Natural killer cell treated with Interleukin-12 subunit alpha and Interleukin-12 subunit beta and Interleukin-15 and Interleukin-18, amount 100 ng/mL, for 72 hours (primary cell): ENCODE data around the gene CPSF6. TPM values are rescaled to one million over a fixed set of nuclear protein-coding genes. Genes with fewer than 3 reads are reported as not detected.
"Not testable (repeated sequence)": the region's sequence is repeated elsewhere in the genome, so short reads cannot be mapped to it uniquely, and the experiment has no call there.

Source experiments
- ATAC-seq, 2 donors: fragments of 150-1000 bp; cut with Tn5 transposase in 1 of 2; sonication (Bioruptor Pico), chemical (Tn5 transposase) in 1 of 2; 2 replicates each; pipeline ENCODE4 v1.10.0; 2021
- DNase-seq: peaks from one replicate; pipeline ENCODE4 v3.0.0; 2022; ENCODE audit warnings: low spot score
- H3K27ac Mint-ChIP-seq, 2 donors: 1 replicate in 1 of 2; 2 replicates in 1 of 2; pipeline ENCODE4 v1.8.0; 2022; ENCODE audit warnings: mixed read lengths in 2 of 2, mild to moderate bottlenecking in 1 of 2, moderate library complexity in 1 of 2
- H3K27me3 Mint-ChIP-seq, 2 donors: 1 replicate in 1 of 2; 2 replicates in 1 of 2; pipeline ENCODE4 v1.8.0; 2022; ENCODE audit warnings: mixed read lengths in 2 of 2
- H3K36me3 Mint-ChIP-seq: one replicate; pipeline ENCODE4 v1.8.0; 2022; ENCODE audit warnings: mixed read lengths
- H3K4me1 Mint-ChIP-seq, 2 donors: 1 replicate in 1 of 2; 2 replicates in 1 of 2; pipeline ENCODE4 v1.8.0; 2022; ENCODE audit warnings: low read depth in 2 of 2, mixed read lengths in 2 of 2, mild to moderate bottlenecking in 1 of 2
- H3K4me3 Mint-ChIP-seq: one replicate; pipeline ENCODE4 v1.8.0; 2022; ENCODE audit warnings: mixed read lengths
- H3K9me3 Mint-ChIP-seq: 2 replicates; pipeline ENCODE4 v1.8.0; 2022; ENCODE audit warnings: mixed read lengths
- total RNA-seq, 2 donors: library from RNA; stranded (reverse); gene quantifications; one replicate each; pipeline ENCODE4 v1.2.3, GENCODE V29; 2022

CPSF6 gene, protein sequence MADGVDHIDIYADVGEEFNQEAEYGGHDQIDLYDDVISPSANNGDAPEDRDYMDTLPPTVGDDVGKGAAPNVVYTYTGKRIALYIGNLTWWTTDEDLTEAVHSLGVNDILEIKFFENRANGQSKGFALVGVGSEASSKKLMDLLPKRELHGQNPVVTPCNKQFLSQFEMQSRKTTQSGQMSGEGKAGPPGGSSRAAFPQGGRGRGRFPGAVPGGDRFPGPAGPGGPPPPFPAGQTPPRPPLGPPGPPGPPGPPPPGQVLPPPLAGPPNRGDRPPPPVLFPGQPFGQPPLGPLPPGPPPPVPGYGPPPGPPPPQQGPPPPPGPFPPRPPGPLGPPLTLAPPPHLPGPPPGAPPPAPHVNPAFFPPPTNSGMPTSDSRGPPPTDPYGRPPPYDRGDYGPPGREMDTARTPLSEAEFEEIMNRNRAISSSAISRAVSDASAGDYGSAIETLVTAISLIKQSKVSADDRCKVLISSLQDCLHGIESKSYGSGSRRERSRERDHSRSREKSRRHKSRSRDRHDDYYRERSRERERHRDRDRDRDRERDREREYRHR
- 100 to 1,000 TPM in 1 of 2 donors, 10 to 100 TPM in 1; 84.3 to 101 TPM for total RNA-seq

DNA sequence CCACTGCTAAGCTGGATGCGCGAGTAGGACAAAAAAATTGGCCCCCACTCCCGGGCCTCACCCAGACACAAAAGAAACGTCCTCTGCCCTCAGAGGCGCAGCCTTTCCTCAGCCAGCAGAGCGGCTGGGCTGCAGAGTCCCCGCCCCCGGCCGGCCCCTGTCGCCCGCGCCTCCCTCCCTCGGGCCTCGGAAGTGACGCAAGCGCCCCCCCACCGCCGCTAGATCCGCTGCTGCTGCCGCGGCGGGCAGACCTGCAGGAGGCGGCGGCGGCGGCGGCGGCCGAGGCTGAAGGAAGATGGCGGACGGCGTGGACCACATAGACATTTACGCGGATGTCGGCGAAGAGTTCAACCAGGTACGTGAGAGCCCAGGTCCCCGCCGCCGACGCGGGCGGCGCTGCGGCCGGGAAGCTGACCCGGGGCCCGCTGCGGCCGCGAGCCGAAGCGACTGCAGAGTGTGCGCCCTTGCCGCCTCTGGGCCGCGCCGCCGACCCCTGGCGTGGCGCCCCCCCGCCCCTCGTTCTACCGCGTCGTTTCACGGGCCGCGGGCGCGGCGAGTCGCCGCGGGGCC lies at the start of gene CPSF6:
CPSF6 (plus strand) TSS at position 218 of the 570 bp plus-strand sequence; CDS start at position 296, 78 bp downstream.
- H3K4me1 Mint-ChIP-seq, result peaks cover 26 to 44% of the 10 kb centered on the region in 2 donors
- H3K4me3 Mint-ChIP-seq, result peak within 1 kb of the TSS; percentile 99
- peak; percentile 97 for DNase-seq
- ATAC-seq, result peak; percentile 99
- peaks cover 6% of the 10 kb centered on the region for H3K36me3 Mint-ChIP-seq
- H3K27ac Mint-ChIP-seq, result peak within 1 kb of the TSS; percentile 87 to 95
- H3K27me3 Mint-ChIP-seq, result no peaks in the 10 kb centered on the region
- H3K9me3 Mint-ChIP-seq, result no peaks in the 10 kb centered on the region

DNA sequence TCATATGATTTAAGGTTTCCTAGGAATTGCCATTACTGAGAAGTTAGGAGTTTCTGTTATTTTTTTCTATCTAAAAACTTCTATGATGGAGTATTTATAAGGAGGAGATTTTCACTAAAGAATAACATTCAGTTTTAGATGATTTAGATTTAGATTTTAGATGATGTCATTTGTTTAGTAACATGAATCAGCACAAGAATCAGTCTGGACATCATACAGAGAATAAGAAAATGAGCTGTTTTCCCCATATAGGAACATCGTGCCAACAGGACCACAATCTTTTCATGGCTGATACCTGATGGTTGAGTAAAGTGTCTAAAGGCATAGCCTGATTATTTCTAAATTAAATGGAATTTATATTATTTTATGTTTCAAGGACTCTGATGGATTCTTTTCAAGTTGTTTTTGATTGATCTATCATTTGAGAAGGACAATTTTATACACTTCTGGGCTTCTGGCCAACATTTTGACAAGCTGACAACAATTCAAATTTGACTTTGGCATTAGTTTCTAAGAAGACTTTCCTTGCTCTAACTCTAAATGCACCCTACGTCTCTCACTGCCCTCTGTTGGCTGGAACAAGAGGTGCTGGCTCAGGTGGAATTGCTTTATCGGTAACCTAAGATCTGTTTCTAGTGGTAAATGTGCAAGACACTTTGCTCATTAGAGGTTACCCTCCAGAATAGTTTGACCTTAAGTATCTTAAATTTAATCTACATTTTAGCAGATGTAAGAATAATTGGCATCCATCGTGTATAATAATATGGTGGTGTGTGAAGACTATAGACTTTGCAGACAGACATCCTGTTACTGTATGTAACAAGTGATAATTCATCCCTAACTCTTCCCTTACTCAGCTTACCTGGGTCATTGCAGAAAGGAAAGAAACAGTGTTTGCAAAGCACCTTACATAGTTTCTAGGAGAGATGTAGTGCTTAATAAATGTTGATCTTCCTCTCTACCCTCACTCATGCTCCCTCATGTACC lies 42.8 kb upstream of the CPSF6 start:
- ATAC-seq, result no peak

DNA sequence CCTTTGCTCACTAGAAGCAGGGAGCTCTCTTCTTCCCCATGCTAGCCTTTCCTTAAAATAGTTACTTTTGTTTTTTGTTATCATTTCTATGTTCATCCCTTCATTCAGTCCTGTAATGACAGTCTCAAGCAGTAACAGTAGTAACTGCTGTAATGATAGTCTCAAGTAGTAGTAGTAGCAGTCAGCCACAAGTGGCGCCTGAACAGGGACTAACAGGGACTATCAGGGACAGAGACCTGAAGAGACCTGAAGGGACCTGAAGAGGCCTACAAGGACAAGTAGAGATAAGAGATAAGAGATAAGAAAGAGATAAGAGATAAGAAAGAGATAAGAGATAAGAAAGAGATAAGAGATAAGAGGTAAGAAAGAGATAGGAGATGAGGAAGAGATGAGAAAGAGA lies 39.4 kb upstream of the CPSF6 start:
- Mint-ChIP-seq H3K9me3 (peaks cover 32% of the 10 kb centered on the region), H3K27me3 (peaks cover 15% of the 10 kb centered on the region in 2 donors), H3K36me3 (peaks cover 34% of the 10 kb centered on the region)
- not testable (repeated sequence) for H3K27ac Mint-ChIP-seq, DNase-seq, H3K4me3 Mint-ChIP-seq, H3K4me1 Mint-ChIP-seq, ATAC-seq

More for the DNA sequence above, 42.8 kb upstream of the CPSF6 start:
- Mint-ChIP-seq H3K9me3 (peaks cover 24% of the 10 kb centered on the region), H3K27me3 (peaks cover 4 to 7% of the 10 kb centered on the region in 2 donors), H3K27ac (no peak overlapping the region), H3K4me3 (no peak overlapping the region), H3K36me3 (peaks cover 35% of the 10 kb centered on the region), H3K4me1 (no peaks in the 10 kb centered on the region)
- DNase-seq, result no peak

DNA sequence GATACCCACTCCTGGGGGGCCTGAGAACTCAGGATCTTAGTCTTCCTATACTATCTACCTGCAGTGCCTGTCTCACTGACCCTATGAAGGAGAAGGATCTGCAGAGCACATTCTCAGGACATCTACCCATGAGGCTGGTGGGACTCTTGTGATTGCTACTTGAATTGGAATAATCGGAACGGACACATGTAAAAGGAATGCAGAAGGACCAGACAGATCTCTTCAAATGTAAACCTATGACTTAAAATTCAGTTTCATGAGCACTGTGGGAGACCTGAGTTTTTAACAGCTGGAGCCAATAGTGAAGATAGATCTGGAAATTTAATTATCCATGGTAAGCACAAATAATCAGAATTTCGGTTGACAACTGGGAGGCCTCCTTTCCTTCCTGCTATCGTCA lies 35.2 kb upstream of the CPSF6 start:
- ATAC-seq (no peak), DNase-seq (no peak)
- Mint-ChIP-seq H3K27ac (no peak overlapping the region), H3K36me3 (peaks cover 25% of the 10 kb centered on the region), H3K27me3 (peaks cover 11 to 15% of the 10 kb centered on the region in 2 donors), H3K4me1 (no peaks in the 10 kb centered on the region), H3K4me3 (no peak overlapping the region), H3K9me3 (peaks cover 28% of the 10 kb centered on the region)

DNA sequence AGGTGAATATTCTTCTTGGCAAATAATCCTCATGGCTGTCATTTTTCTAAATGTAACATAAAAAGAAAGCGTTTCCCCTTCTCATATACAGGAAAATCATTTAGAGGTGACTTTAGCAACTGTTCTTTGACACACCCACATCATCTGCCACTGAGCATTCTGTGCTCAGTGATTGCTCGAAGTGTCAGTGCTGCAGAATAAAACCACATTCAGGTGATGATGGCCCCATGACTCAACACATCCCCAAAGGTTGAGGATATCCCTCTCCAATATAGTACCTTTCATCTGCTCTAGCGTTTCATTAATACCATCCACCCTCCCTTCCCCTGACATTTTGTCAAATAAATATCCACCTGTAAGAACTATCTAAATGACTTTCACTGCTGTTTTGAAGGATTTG lies 28.7 kb upstream of the CPSF6 start:
- Mint-ChIP-seq H3K9me3 (no peaks in the 10 kb centered on the region), H3K36me3 (no peaks in the 10 kb centered on the region), H3K27ac (no peak overlapping the region), H3K4me1 (no peaks in the 10 kb centered on the region), H3K27me3 (peaks cover 0 to 2% of the 10 kb centered on the region in 2 donors), H3K4me3 (no peak overlapping the region)
- ATAC-seq (no peak), DNase-seq (no peak)

DNA sequence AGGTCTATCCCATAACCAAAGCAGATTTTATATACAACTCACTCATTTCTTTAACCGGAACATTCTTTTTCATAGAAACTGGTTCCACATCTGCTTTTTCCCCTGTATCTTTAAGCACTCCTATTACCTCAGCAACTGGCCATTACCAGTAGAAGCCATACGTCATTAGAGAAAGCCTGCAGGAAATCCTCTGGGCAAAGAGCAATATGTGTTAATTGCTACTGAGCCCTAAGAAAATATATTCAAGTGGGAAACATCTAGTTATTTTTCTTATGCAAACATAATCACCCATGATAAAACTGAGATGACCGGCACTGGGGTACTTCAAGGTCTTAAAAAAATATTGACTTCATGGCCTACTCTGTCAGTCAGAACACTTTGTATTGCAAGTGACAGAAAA lies 28.2 kb upstream of the CPSF6 start:
- Mint-ChIP-seq H3K27me3 (peaks cover 0 to 2% of the 10 kb centered on the region in 2 donors), H3K9me3 (no peaks in the 10 kb centered on the region), H3K4me1 (no peaks in the 10 kb centered on the region), H3K36me3 (no peaks in the 10 kb centered on the region), H3K27ac (no peak overlapping the region), H3K4me3 (no peak overlapping the region)
- DNase-seq (no peak), ATAC-seq (no peak)

DNA sequence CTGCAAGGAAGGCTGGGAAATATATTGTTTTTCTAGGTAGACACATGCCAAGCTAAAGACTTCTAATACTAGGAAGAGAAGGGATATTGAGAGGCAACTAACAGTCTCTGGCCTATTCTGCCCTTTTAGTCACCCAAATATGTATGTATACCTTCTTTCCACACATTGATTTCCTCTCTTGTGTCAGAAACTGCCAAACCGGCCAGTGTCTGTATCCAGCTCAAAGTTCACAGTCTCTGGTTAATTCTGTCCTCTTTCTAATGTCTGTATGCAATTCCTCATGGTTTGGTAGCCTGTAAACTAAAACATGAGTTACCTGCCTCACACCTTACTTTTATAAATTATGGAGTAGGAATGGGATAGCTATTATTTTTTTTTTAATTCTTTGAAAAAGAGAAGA lies 25.2 kb upstream of the CPSF6 start:
- Mint-ChIP-seq H3K36me3 (no peaks in the 10 kb centered on the region), H3K9me3 (no peaks in the 10 kb centered on the region), H3K27me3 (peaks cover 0 to 2% of the 10 kb centered on the region in 2 donors), H3K4me1 (no peaks in the 10 kb centered on the region), H3K27ac (no peak overlapping the region), H3K4me3 (no peak overlapping the region)
- DNase-seq (no peak), ATAC-seq (no peak)

DNA sequence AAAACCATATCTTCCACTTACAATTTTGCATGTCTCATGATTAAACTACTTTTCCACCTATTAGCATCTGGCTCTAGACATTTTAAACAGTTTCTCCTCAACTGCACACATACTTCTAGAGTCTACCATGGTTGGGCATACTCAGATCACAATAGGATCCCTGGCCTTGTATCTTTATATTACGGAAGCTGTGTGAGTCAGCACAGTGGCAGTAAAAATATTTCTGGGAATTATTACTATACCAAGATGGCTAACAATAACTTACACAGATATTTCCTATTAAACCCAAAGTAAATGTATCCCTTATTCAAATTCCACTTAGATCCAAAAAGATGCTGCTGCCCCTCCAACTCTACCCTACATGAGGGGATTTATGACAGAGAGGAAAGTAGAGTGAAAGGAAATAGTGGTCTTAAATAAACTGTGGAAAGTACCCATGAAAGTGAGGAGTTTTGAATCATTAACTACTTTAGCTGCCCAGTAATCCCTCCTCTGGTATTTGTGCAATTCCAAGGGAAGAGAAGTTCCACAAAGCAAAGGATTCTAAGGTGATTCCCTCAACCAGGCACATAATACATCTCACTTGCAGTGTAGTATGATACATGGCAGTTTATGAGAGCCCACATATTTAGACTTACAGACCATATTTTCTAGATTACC lies 14.0 kb upstream of the CPSF6 start:
- Mint-ChIP-seq H3K9me3 (no peaks in the 10 kb centered on the region), H3K27me3 (peaks cover 6 to 24% of the 10 kb centered on the region in 2 donors), H3K4me1 (no peaks in the 10 kb centered on the region), H3K4me3 (no peak overlapping the region), H3K27ac (no peak overlapping the region), H3K36me3 (no peaks in the 10 kb centered on the region)
- no peak for ATAC-seq
- no peak for DNase-seq

DNA sequence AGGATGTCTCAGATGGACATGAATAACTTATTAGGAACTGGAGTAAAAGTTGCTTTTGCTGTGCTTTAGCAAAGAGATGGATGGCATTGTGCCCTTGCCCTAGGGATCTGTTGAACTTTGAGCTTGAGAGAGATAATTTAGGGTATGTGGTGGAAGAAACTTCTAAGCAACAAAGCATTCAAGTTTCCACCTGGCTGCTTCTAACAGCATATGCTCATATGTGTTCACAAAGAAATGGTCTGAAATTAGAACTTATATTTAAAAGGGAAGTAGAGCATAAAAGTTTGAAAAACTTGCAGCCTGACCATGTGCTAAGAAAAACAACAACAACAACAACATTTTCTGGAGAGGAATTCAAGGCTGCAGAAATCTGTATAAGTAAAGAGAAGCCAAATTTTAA lies 7.9 kb upstream of the CPSF6 start:
- DNase-seq (no peak), ATAC-seq (no peak)
- Mint-ChIP-seq H3K36me3 (peaks cover 19% of the 10 kb centered on the region), H3K27ac (no peak overlapping the region), H3K4me3 (no peak overlapping the region), H3K9me3 (peaks cover 9% of the 10 kb centered on the region), H3K4me1 (no peaks in the 10 kb centered on the region), H3K27me3 (peaks cover 2 to 5% of the 10 kb centered on the region in 2 donors)

DNA sequence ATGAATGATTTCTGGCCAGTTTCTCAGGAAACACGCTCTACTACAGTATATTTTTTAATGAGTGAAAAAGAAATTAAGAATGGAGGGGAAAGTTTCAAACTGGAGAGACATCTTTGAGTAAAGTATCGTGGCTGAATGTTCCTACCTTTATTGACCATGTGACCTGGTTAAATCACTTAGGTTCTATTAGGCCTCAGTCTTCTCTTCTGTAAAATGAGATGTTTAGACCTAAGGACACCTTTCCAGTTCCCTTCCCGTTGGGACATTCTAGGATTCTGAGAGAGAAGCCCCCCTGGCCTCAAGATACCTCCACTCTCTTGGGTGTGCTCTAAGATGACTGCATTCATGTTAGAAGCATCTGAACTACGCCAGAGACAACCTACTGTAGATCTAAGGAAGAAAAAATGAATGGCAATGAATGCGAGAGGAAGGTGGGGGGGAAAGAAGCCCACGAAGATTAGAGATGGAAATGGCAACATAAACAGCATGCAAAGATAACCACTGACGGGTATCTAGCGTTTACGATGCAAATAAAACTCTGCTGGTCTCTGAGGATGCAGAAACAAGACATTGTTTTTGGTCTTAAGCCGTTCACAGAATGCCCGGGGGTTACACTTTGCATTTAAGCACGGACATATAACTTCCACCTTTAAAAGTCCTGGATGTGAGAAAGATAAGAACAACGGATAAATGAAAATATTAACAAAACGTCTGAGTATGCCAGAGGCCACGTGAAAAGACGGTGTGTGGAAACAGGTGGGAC lies 599 bp upstream of the CPSF6 start:
- H3K4me3 Mint-ChIP-seq, result peak overlapping the region; percentile 92
- H3K9me3 Mint-ChIP-seq, result no peaks in the 10 kb centered on the region
- H3K27me3 Mint-ChIP-seq, result peaks cover 0 to under 1% of the 10 kb centered on the region in 2 donors
- H3K36me3 Mint-ChIP-seq, result peaks cover 6% of the 10 kb centered on the region
- H3K4me1 Mint-ChIP-seq, result peaks cover 26 to 44% of the 10 kb centered on the region in 2 donors
- peak overlapping the region; percentile 87 to 93 for H3K27ac Mint-ChIP-seq
- DNase-seq (no peak), ATAC-seq (no peak)

DNA sequence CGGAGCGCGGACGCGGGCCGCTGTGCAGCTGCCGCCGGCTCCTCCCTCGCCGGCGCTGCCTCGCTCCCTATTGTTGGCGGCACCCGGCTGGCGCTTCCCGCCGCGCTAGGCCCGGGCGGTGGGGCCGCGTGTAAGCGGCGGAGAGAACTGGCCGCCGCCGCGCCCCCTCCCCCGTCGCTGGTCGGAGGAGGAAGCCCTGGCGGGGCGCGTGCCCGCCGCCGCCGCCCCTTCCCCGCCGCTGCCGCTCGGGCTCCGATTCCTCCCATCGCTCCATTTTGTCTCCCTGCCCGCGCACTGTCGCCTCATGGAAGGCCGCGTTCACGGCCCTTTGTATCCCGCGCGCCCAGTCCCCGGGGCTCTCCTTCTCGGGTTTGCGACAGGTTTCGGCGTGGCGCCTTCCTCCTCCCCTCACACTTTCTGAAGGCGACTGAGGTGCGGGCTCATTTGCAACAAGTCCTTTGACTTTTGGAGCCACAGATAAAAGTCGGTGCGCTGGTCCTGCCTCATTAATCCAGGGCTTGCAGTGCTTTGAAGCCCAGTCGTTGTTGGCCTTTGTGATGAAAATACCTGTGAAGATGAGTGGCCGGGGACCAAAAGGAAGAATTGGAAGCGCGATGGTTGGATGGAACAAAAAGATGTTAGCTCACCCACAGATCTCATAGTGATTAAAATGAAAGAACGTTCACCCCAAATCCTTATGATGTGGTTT lies 707 bp downstream of the CPSF6 start:
- Mint-ChIP-seq H3K27ac (peak overlapping the region; percentile 87 to 95), H3K4me1 (peaks cover 26 to 44% of the 10 kb centered on the region in 2 donors), H3K4me3 (peak overlapping the region; percentile 99), H3K9me3 (no peaks in the 10 kb centered on the region), H3K27me3 (no peaks in the 10 kb centered on the region), H3K36me3 (peaks cover 6% of the 10 kb centered on the region)
- DNase-seq (peak; percentile 71), ATAC-seq (peak; percentile 72)

DNA sequence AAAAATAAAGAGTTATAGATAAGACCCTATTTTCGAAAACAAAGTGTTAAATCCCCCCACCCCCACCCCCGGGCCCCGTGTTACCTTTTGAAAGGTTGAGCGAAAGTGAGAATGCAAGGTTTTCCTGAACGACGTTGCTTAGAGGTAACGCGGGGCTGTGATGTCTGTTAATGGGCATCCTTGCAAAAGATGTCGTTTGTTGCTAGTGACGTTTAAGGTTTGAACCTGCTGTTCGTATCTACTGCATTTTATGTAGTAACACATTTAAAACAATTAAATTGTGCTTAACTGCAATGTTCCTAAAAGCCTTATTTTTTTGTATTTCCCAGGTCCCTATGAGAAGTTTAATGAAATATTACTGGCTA lies 1.2 kb downstream of the CPSF6 start:
- peaks cover 26 to 44% of the 10 kb centered on the region in 2 donors for H3K4me1 Mint-ChIP-seq
- ATAC-seq (no peak), DNase-seq (no peak)
- H3K27me3 Mint-ChIP-seq, result no peaks in the 10 kb centered on the region
- no peaks in the 10 kb centered on the region for H3K9me3 Mint-ChIP-seq
- H3K27ac Mint-ChIP-seq, result peak overlapping the region; percentile 87 to 95
- peaks cover 6% of the 10 kb centered on the region for H3K36me3 Mint-ChIP-seq
- peak overlapping the region; percentile 99 for H3K4me3 Mint-ChIP-seq
